NAMALWA (cell line): ENCODE data around the gene SPECC1L.

Experiments used
- DNase-seq: peaks from one replicate; pipeline ENCODE4 v3.0.0-alpha.2; 2015; ENCODE audit warnings: low spot score

Gene SPECC1L

GRCh38 chr22:24322522-24322921, 51.9 kb downstream of the SPECC1L start:
- no peak for DNase-seq

- no peak for DNase-seq
These were observed 52.6 kb downstream of the SPECC1L start for GRCh38 chr22:24323233-24323632.

GRCh38 chr22:24323695-24324094, 53.1 kb downstream of the SPECC1L start:
- no peak for DNase-seq

GRCh38 chr22:24324137-24324536, 53.5 kb downstream of the SPECC1L start:
- no peak for DNase-seq

GRCh38 chr22:24325105-24325757, 54.6 kb downstream of the SPECC1L start:
- DNase-seq = peak; percentile 84

- no peak for DNase-seq
These were observed 55.6 kb downstream of the SPECC1L start for GRCh38 chr22:24326266-24326665.

- DNase-seq = no peak
These were observed 57.2 kb downstream of the SPECC1L start for GRCh38 chr22:24327832-24328231.

- DNase-seq = no peak
These were observed 58.8 kb downstream of the SPECC1L start for GRCh38 chr22:24329453-24329852.

GRCh38 chr22:24330636-24331035, 60.0 kb downstream of the SPECC1L start:
- DNase-seq = no peak

- peak; percentile 9 for DNase-seq
These were observed 61.1 kb downstream of the SPECC1L start for GRCh38 chr22:24331468-24332440.

GRCh38 chr22:24333301-24333700, 62.7 kb downstream of the SPECC1L start:
- no peak for DNase-seq

- DNase-seq = no peak
These were observed 64.9 kb downstream of the SPECC1L start for GRCh38 chr22:24335496-24335895.

GRCh38 chr22:24337894-24338645, 67.4 kb downstream of the SPECC1L start:
- DNase-seq = no peak

GRCh38 chr22:24338726-24339451, 68.3 kb downstream of the SPECC1L start:
- no peak for DNase-seq

- no peak for DNase-seq
These were observed 68.8 kb downstream of the SPECC1L start for GRCh38 chr22:24339452-24339747.

- no peak for DNase-seq
These were observed 71.0 kb downstream of the SPECC1L start for GRCh38 chr22:24341627-24342026.

- DNase-seq = no peak
These were observed 80.0 kb downstream of the SPECC1L start for GRCh38 chr22:24350627-24351026.

- no peak for DNase-seq
These were observed 82.5 kb downstream of the SPECC1L start for GRCh38 chr22:24353121-24353520.

GRCh38 chr22:24355574-24355973, 84.9 kb downstream of the SPECC1L start:
- DNase-seq = no peak

GRCh38 chr22:24357547-24357946, 86.9 kb downstream of the SPECC1L start:
- DNase-seq = no peak

- no peak for DNase-seq
These were observed 87.6 kb downstream of the SPECC1L start for GRCh38 chr22:24358105-24358836.
